Germinal center (tissue), 1 donor: ENCODE results near the gene C1QTNF8.

ENCODE experiments used
- DNase-seq: peaks from one replicate; pipeline ENCODE4 v3.0.0; 2012; ENCODE audit warnings: mixed read lengths, low spot score

Gene C1QTNF8

GRCh38 chr16:1060416-1061340 lies 35.4 kb downstream of the C1QTNF8 start:
- DNase-seq = no peak

- no peak for DNase-seq
These were observed 36.7 kb downstream of the C1QTNF8 start for GRCh38 chr16:1059310-1059709.

- no peak for DNase-seq
These were observed 37.8 kb downstream of the C1QTNF8 start for GRCh38 chr16:1058216-1058615.

GRCh38 chr16:1057252-1057932 lies 38.7 kb downstream of the C1QTNF8 start:
- DNase-seq = peak; percentile 69

- DNase-seq = no peak
These were observed 39.8 kb downstream of the C1QTNF8 start for GRCh38 chr16:1056196-1056595.

- DNase-seq = no peak
These were observed 40.5 kb downstream of the C1QTNF8 start for GRCh38 chr16:1055557-1055924.

GRCh38 chr16:1054660-1055556 lies 41.1 kb downstream of the C1QTNF8 start:
- peak; percentile 38 for DNase-seq

- DNase-seq = no peak
These were observed 42.2 kb downstream of the C1QTNF8 start for GRCh38 chr16:1053700-1054368.

GRCh38 chr16:1053121-1053521 lies 42.9 kb downstream of the C1QTNF8 start:
- DNase-seq = no peak

GRCh38 chr16:1052721-1053120 lies 43.3 kb downstream of the C1QTNF8 start:
- DNase-seq = no peak

GRCh38 chr16:1051446-1051845 lies 44.6 kb downstream of the C1QTNF8 start:
- no peak for DNase-seq

- no peak for DNase-seq
These were observed 45.1 kb downstream of the C1QTNF8 start for GRCh38 chr16:1050921-1051320.

- DNase-seq = no peak
These were observed 45.5 kb downstream of the C1QTNF8 start for GRCh38 chr16:1050516-1050915.

- DNase-seq = no peak
These were observed 46.1 kb downstream of the C1QTNF8 start for GRCh38 chr16:1049976-1050247.

GRCh38 chr16:1049113-1049975 lies 46.7 kb downstream of the C1QTNF8 start:
- DNase-seq = no peak

GRCh38 chr16:1048442-1049112 lies 47.5 kb downstream of the C1QTNF8 start:
- DNase-seq = no peak

- DNase-seq = no peak
These were observed 48.2 kb downstream of the C1QTNF8 start for GRCh38 chr16:1047801-1048200.

GRCh38 chr16:1047123-1047522 lies 48.9 kb downstream of the C1QTNF8 start:
- DNase-seq = no peak

- DNase-seq = no peak
These were observed 49.8 kb downstream of the C1QTNF8 start for GRCh38 chr16:1045993-1046911.
